CD4-positive, alpha-beta T cell (primary cell): ENCODE results near the gene MPHOSPH9. TPM values are rescaled to one million over a fixed set of nuclear protein-coding genes. Genes with fewer than 3 reads are reported as not detected.

Source experiments
- ATAC-seq: fragments of 200-7000 bp; cut with Tn5 transposase; one replicate; pipeline ENCODE4 v1.10.0; 2022; ENCODE audit warnings: mild to moderate bottlenecking; ENCODE audit not compliant: poor library complexity
- CTCF ChIA-PET: fragments of 350-600 bp; sonication (Branson Sonifier 250); formaldehyde crosslinking; loops from one replicate; lab custom pipeline; 2021; ENCODE audit warnings: antibody characterized with exemption, inconsistent platforms; lab: Charles Lee
- POLR2A ChIA-PET: fragments of 350-600 bp; sonication (Branson Sonifier 250); formaldehyde crosslinking; loops from one replicate; lab custom pipeline; 2021; ENCODE audit warnings: antibody characterized with exemption, inconsistent platforms; lab: Charles Lee
- DNase-seq, 14 experiments: peaks; one replicate each; pipeline ENCODE4 v3.0.0-alpha.2; 2013 to 2020; ENCODE audit warnings: mixed read lengths in 2 of 14
- H3K27ac ChIP-seq, 2 donors: one replicate each; pipeline versions ENCODE4 v1.5.1 to v1.7.0; 2013; ENCODE audit warnings: low read length in 2 of 2, low read depth in 1 of 2, mild to moderate bottlenecking in 1 of 2
- H3K27me3 ChIP-seq, 2 experiments: 1 replicate in 1 of 2; 2 replicates in 1 of 2; pipeline versions ENCODE4 v1.6.1 to v1.7.0; 2013; ENCODE audit warnings: low read length in 2 of 2, control low read depth in 1 of 2, mild to moderate bottlenecking in 1 of 2, moderate library complexity in 1 of 2; ENCODE audit not compliant: insufficient read depth in 2 of 2, control insufficient read depth in 1 of 2
- H3K36me3 ChIP-seq: one replicate; pipeline ENCODE4 v1.6.1; 2013; ENCODE audit warnings: low read length, control low read depth; ENCODE audit not compliant: insufficient read depth
- H3K4me1 ChIP-seq: one replicate; pipeline ENCODE4 v1.6.1; 2013; ENCODE audit warnings: low read length, control low read depth; ENCODE audit not compliant: insufficient read depth
- H3K4me3 ChIP-seq: one replicate; pipeline ENCODE4 v1.5.1; 2013; ENCODE audit warnings: mild to moderate bottlenecking, low read length, moderate library complexity
- H3K9me3 ChIP-seq, 2 experiments: 1 replicate in 1 of 2; 2 replicates in 1 of 2; pipeline versions ENCODE4 v1.6.1 to v1.7.0; 2013; ENCODE audit warnings: low read length in 2 of 2, mild to moderate bottlenecking in 2 of 2, control low read depth in 1 of 2, moderate library complexity in 1 of 2; ENCODE audit not compliant: control insufficient read depth in 1 of 2, insufficient read depth in 1 of 2
- H3K27ac Mint-ChIP-seq: one replicate; pipeline ENCODE4 v1.8.0; 2020; ENCODE audit warnings: mixed read lengths
- H3K27me3 Mint-ChIP-seq: one replicate; pipeline ENCODE4 v1.8.0; 2021; ENCODE audit warnings: mixed read lengths
- H3K36me3 Mint-ChIP-seq: one replicate; pipeline ENCODE4 v1.8.0; 2021; ENCODE audit warnings: low read depth, mixed read lengths
- H3K4me1 Mint-ChIP-seq: one replicate; pipeline ENCODE4 v1.8.0; 2021; ENCODE audit warnings: low read depth, mixed read lengths
- H3K4me3 Mint-ChIP-seq: one replicate; pipeline ENCODE4 v1.8.0; 2020; ENCODE audit warnings: mild to moderate bottlenecking, mixed read lengths
- H3K9me3 Mint-ChIP-seq: one replicate; pipeline ENCODE4 v1.8.0; 2020; ENCODE audit warnings: mixed read lengths
- intact Hi-C, 2 experiments: fragments of 100-400 bp; cut with DNase I in 1 of 2; cut with micrococcal nuclease in 1 of 2; formaldehyde crosslinking; loops; one replicate each; pipeline versions ENCODE4 v1.15.1 to v1.9.0; 2023 to 2025; cut with DNase I, micrococcal nuclease
- total RNA-seq, 174 experiments: library from RNA in 2 of 174; stranded (reverse) in 2 of 174; gene quantifications; one replicate each; pipeline ENCODE4 v1.2.3 and lab custom pipeline; 2021 to 2026
- TF ChIP-seq, protein P1 (sequence below): fragments of 200-600 bp; IDR thresholded peaks from one replicate; pipeline ENCODE4 v1.8.0; 2022; ENCODE audit warnings: antibody characterized with exemption, mild to moderate bottlenecking

MPHOSPH9 gene
- total RNA-seq, 2 experiments from 2014 or later: 80.9 to 84.5 TPM

DNA sequence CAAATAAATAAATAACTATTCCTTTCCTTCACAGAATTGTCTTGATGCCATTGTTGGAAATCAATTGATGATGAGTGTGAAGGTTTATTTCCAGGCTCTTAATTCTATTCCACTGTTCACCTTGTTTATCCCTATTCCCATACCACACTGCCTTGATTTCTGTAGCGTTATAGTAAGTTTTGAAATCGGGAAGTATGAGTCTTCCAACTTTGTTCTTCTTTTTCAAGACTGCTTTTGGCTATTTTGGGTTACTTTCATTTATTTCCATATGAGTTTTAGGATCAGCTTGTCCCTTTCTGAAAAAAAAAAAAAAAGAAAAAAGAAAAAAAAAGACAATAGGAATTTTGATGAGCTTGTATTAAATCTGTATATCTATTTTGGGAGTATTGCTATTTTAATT is 48.0 kb upstream of the MPHOSPH9 start:
- H3K27ac ChIP-seq: no peak overlapping the region
- Mint-ChIP-seq H3K4me1 (no peaks in the 10 kb centered on the region), H3K9me3 (no peaks in the 10 kb centered on the region), H3K4me3 (no peak overlapping the region), H3K36me3 (no peaks in the 10 kb centered on the region), H3K27me3 (no peaks in the 10 kb centered on the region), H3K27ac (no peak overlapping the region)
- POLR2A ChIA-PET: interaction anchor here (0.9 kb wide), 1 partner anchor 282 kb away, joined by 3 read pairs; no protein-coding TSS in a partner anchor
- H3K9me3 ChIP-seq: no peaks in the 10 kb centered on the region
- H3K4me1 ChIP-seq: no peaks in the 10 kb centered on the region
- CTCF ChIA-PET: no interaction called here
- intact Hi-C loops: no loop called here
- DNase-seq (no peak), ATAC-seq (no peak)
- no peaks in the 10 kb centered on the region for H3K27me3 ChIP-seq
- no peak overlapping the region for H3K4me3 ChIP-seq
- TF ChIP-seq, protein P1, sequence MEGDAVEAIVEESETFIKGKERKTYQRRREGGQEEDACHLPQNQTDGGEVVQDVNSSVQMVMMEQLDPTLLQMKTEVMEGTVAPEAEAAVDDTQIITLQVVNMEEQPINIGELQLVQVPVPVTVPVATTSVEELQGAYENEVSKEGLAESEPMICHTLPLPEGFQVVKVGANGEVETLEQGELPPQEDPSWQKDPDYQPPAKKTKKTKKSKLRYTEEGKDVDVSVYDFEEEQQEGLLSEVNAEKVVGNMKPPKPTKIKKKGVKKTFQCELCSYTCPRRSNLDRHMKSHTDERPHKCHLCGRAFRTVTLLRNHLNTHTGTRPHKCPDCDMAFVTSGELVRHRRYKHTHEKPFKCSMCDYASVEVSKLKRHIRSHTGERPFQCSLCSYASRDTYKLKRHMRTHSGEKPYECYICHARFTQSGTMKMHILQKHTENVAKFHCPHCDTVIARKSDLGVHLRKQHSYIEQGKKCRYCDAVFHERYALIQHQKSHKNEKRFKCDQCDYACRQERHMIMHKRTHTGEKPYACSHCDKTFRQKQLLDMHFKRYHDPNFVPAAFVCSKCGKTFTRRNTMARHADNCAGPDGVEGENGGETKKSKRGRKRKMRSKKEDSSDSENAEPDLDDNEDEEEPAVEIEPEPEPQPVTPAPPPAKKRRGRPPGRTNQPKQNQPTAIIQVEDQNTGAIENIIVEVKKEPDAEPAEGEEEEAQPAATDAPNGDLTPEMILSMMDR: no peak
- no peaks in the 10 kb centered on the region for H3K36me3 ChIP-seq

DNA sequence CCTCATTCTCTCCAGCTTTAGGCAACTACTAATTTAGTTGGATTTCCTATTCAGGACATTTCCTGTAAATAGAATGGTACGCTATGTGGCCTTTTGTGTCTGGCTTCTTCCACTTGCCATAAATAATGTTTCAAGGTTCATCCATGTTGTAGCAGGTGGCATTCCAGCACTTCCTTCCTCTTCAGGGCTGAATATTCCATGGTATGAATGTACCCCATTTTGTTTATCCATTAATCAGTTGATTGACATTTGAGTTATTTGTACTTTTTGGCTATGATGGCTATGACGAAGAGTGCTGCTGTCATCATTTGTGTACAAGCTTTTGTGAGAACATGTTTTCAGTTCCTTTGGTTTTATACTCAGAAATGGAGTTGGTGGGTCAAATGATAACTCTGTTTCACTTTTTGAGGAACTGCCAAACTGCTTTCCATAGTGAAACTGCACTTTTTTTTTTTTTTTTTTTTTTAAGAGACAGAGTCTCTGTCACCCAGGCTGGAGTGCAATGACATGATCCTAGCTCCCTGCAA is 45.2 kb upstream of the MPHOSPH9 start:
- no peak overlapping the region for H3K4me3 ChIP-seq
- TF ChIP-seq, protein P1: no peak
- CTCF ChIA-PET: interaction anchor here (0.7 kb wide), 3 partner anchors 9 to 304 kb away, joined by 3 to 4 read pairs (median 3); no protein-coding TSS in a partner anchor
- H3K9me3 ChIP-seq: no peaks in the 10 kb centered on the region
- Mint-ChIP-seq H3K9me3 (no peaks in the 10 kb centered on the region), H3K4me1 (no peaks in the 10 kb centered on the region), H3K27me3 (no peaks in the 10 kb centered on the region), H3K27ac (no peak overlapping the region), H3K36me3 (no peaks in the 10 kb centered on the region), H3K4me3 (no peak overlapping the region)
- H3K27me3 ChIP-seq: no peaks in the 10 kb centered on the region
- POLR2A ChIA-PET: interaction anchor here (1.5 kb wide), 1 partner anchor 46 kb away, joined by 3 read pairs; the partner anchor contains the start of gene MPHOSPH9
- peak in 3 of 14 experiments; percentile 24 to 35 (median 34) for DNase-seq
- H3K36me3 ChIP-seq: no peaks in the 10 kb centered on the region
- H3K4me1 ChIP-seq: no peaks in the 10 kb centered on the region
- intact Hi-C loops: loop anchor here in 1 of 2 experiments (5.0 kb wide), 1 partner anchor 49 kb away; no protein-coding TSS in a partner anchor
- ATAC-seq: no peak
- H3K27ac ChIP-seq: no peak overlapping the region

DNA sequence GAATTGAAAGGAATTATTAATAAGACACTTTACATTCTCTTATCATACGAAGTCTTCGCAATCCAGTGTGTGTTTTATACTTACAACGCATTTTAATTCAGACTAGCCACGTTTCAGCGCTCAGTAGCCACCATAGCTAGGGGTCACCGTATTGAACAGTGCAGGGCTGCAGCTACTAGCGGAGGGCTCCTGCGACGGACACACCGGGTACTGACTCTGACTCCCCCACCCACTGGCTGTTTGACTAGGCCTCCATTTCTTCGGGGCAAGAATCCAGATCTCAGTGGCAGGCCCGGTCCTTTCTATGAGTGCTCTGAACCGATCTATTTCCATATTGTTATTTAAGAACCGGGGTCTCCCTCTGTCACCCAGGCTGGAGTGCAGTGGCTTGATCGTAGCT is 40.2 kb upstream of the MPHOSPH9 start:
- no peaks in the 10 kb centered on the region for H3K36me3 ChIP-seq
- H3K27me3 Mint-ChIP-seq: no peaks in the 10 kb centered on the region
- H3K9me3 Mint-ChIP-seq: no peaks in the 10 kb centered on the region
- no peaks in the 10 kb centered on the region for H3K9me3 ChIP-seq
- H3K4me1 Mint-ChIP-seq: peaks cover 27% of the 10 kb centered on the region
- peaks cover 36% of the 10 kb centered on the region for H3K4me1 ChIP-seq
- DNase-seq (no peak), ATAC-seq (no peak)
- TF ChIP-seq, protein P1: no peak
- no peak overlapping the region for H3K4me3 ChIP-seq
- no peak overlapping the region for H3K27ac ChIP-seq
- ChIA-PET POLR2A (no interaction called here), CTCF (no interaction called here)
- H3K27me3 ChIP-seq: no peaks in the 10 kb centered on the region
- no peaks in the 10 kb centered on the region for H3K36me3 Mint-ChIP-seq
- intact Hi-C loops: no loop called here
- H3K27ac Mint-ChIP-seq: no peak overlapping the region
- peak overlapping the region; percentile 83 for H3K4me3 Mint-ChIP-seq
